ENCODE results near the gene DNAJC6. TPM values are rescaled to one million over a fixed set of nuclear protein-coding genes. Genes with fewer than 3 reads are reported as not detected.

DNAJC6 gene
- total and polyA plus RNA-seq, 2 of the 13 experiments (the other 11 are each of a cell fraction or from before 2014, with no cell fraction given) = 1.0 to 1.6 TPM

DNA sequence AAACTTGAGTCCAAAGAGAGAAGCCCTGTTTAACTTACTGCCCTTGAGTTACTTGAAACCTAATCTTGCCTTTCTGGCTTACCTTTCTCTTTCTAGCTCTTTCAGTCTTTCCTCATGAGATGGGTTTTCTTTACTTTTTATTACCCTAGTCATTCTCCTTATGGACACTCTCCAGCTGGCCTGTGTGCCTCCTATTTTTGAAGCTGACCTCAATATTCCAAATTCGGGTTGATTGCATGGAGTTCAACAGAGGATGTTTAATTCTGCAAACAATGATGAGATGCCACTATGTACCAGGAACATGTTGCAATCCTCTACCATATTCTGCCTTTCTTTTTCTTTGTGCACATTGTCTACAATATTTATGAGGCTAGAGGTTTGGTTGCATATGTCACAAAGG lies 20.7 kb downstream of the DNAJC6 start:
- Histone ChIP-seq H3K36me3 (replicated peaks in 1 of 2; ENCODE audit: control insufficient read depth in 1 of 2, insufficient read depth in 2 of 2, low read length in 2 of 2) (no peaks in the 10 kb centered on the region), H4K20me1 (ENCODE audit: insufficient read depth, low read length) (no peaks in the 10 kb centered on the region), H2AFZ (ENCODE audit: low read length) (no peak overlapping the region), H3K9me3 (ENCODE audit: low read length) (no peaks in the 10 kb centered on the region), H3K4me3 (replicated peaks in 1 of 3; ENCODE audit: insufficient read depth in 1 of 3, low read depth in 2 of 3, low read length in 3 of 3) (no peak overlapping the region), H3K79me2 (ENCODE audit: insufficient read depth, low read length) (no peaks in the 10 kb centered on the region), H3K9ac (ENCODE audit: insufficient read depth, low read depth, low read length) (no peak overlapping the region), H3K27me3 (ENCODE audit: control insufficient read depth in 1 of 2, insufficient read depth in 2 of 2, low read length in 2 of 2) (no peaks in the 10 kb centered on the region), H3K27ac (ENCODE audit: extremely low read length, insufficient read depth, low read length) (no peak overlapping the region), H3K4me2 (ENCODE audit: low read depth, low read length) (no peak overlapping the region), H3K4me1 (ENCODE audit: insufficient read depth, low read length) (no peaks in the 10 kb centered on the region)
- 28% methylated on average over 1 of the region's 1 CpG for WGBS (ENCODE audit: low lambda C conversion rate)
- no peak for FAIRE-seq
- BruUV-seq (replicated peaks) = no TSS peak
- ChIA-PET POLR2A (no interaction called here), CTCF (ENCODE audit: low intra/inter-chr PET ratio, low total read pairs) (no interaction called here)
- in situ Hi-C loops (cut with HindIII; ENCODE audit: extremely low pct_ligation_motif_present, low pct_unique_long_range_greater_than_20kb) (no loop called here), intact Hi-C loops (cut with micrococcal nuclease; ENCODE audit: unreplicated experiment) (no loop called here)
- no peak for TF ChIP-seq MAZ (IDR thresholded peaks at IDR 0.05; ENCODE audit: borderline replicate concordance, low read depth, low read length)
- no peak for TF ChIP-seq MAZ (CRISPR knock-in tag; IDR thresholded peaks at IDR 0.05; ENCODE audit: low read depth)
- TF ChIP-seq, protein P1, sequence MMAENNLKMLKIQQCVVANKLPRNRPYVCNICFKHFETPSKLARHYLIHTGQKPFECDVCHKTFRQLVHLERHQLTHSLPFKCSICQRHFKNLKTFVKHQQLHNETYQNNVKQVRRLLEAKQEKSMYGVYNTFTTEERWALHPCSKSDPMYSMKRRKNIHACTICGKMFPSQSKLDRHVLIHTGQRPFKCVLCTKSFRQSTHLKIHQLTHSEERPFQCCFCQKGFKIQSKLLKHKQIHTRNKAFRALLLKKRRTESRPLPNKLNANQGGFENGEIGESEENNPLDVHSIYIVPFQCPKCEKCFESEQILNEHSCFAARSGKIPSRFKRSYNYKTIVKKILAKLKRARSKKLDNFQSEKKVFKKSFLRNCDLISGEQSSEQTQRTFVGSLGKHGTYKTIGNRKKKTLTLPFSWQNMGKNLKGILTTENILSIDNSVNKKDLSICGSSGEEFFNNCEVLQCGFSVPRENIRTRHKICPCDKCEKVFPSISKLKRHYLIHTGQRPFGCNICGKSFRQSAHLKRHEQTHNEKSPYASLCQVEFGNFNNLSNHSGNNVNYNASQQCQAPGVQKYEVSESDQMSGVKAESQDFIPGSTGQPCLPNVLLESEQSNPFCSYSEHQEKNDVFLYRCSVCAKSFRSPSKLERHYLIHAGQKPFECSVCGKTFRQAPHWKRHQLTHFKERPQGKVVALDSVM (CRISPR knock-in tag; IDR thresholded peaks at IDR 0.05) = no peak
- TF ChIP-seq, protein P2, sequence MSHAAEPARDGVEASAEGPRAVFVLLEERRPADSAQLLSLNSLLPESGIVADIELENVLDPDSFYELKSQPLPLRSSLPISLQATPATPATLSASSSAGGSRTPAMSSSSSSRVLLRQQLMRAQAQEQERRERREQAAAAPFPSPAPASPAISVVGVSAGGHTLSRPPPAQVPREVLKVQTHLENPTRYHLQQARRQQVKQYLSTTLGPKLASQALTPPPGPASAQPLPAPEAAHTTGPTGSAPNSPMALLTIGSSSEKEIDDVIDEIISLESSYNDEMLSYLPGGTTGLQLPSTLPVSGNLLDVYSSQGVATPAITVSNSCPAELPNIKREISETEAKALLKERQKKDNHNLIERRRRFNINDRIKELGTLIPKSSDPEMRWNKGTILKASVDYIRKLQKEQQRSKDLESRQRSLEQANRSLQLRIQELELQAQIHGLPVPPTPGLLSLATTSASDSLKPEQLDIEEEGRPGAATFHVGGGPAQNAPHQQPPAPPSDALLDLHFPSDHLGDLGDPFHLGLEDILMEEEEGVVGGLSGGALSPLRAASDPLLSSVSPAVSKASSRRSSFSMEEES (CRISPR knock-in tag; IDR thresholded peaks at IDR 0.05) = no peak
- TF ChIP-seq, protein P3, sequence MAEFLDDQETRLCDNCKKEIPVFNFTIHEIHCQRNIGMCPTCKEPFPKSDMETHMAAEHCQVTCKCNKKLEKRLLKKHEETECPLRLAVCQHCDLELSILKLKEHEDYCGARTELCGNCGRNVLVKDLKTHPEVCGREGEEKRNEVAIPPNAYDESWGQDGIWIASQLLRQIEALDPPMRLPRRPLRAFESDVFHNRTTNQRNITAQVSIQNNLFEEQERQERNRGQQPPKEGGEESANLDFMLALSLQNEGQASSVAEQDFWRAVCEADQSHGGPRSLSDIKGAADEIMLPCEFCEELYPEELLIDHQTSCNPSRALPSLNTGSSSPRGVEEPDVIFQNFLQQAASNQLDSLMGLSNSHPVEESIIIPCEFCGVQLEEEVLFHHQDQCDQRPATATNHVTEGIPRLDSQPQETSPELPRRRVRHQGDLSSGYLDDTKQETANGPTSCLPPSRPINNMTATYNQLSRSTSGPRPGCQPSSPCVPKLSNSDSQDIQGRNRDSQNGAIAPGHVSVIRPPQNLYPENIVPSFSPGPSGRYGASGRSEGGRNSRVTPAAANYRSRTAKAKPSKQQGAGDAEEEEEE (CRISPR knock-in tag; IDR thresholded peaks at IDR 0.05; ENCODE audit: borderline replicate concordance) = no peak
- no peak for TF ChIP-seq SMAD1 (CRISPR knock-in tag; IDR thresholded peaks at IDR 0.05; ENCODE audit: borderline replicate concordance, low read depth)
- TF ChIP-seq, protein P4, sequence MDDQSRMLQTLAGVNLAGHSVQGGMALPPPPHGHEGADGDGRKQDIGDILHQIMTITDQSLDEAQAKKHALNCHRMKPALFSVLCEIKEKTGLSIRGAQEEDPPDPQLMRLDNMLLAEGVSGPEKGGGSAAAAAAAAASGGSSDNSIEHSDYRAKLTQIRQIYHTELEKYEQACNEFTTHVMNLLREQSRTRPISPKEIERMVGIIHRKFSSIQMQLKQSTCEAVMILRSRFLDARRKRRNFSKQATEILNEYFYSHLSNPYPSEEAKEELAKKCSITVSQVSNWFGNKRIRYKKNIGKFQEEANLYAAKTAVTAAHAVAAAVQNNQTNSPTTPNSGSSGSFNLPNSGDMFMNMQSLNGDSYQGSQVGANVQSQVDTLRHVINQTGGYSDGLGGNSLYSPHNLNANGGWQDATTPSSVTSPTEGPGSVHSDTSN (CRISPR knock-in tag; IDR thresholded peaks at IDR 0.05; ENCODE audit: borderline replicate concordance) = no peak
- no peak for TF ChIP-seq TAF1 (CRISPR knock-in tag; IDR thresholded peaks at IDR 0.05)
- TF ChIP-seq MED13 (CRISPR knock-in tag; IDR thresholded peaks at IDR 0.05) = no peak
- TF ChIP-seq, protein P5, sequence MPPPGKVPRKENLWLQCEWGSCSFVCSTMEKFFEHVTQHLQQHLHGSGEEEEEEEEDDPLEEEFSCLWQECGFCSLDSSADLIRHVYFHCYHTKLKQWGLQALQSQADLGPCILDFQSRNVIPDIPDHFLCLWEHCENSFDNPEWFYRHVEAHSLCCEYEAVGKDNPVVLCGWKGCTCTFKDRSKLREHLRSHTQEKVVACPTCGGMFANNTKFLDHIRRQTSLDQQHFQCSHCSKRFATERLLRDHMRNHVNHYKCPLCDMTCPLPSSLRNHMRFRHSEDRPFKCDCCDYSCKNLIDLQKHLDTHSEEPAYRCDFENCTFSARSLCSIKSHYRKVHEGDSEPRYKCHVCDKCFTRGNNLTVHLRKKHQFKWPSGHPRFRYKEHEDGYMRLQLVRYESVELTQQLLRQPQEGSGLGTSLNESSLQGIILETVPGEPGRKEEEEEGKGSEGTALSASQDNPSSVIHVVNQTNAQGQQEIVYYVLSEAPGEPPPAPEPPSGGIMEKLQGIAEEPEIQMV (CRISPR knock-in tag; IDR thresholded peaks at IDR 0.05; ENCODE audit: low read depth) = no peak
- no peak for TF ChIP-seq ZNF33B (CRISPR knock-in tag; IDR thresholded peaks at IDR 0.05)
- no peak for TF ChIP-seq ADNP (CRISPR knock-in tag; IDR thresholded peaks at IDR 0.05)
- no peak for TF ChIP-seq RARG (CRISPR knock-in tag; IDR thresholded peaks at IDR 0.05; ENCODE audit: low read depth)
- TF ChIP-seq, protein P6, sequence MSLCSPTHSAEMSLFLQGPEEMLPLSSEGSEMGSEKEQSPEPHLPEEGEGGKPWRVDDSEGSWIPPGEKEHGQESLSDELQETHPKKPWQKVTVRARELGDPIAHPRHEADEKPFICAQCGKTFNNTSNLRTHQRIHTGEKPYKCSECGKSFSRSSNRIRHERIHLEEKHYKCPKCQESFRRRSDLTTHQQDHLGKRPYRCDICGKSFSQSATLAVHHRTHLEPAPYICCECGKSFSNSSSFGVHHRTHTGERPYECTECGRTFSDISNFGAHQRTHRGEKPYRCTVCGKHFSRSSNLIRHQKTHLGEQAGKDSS (CRISPR knock-in tag; IDR thresholded peaks at IDR 0.05; ENCODE audit: borderline replicate concordance, low read depth) = no peak
- no peak for TF ChIP-seq ZNF7 (CRISPR knock-in tag; IDR thresholded peaks at IDR 0.05)
- ATAC-seq = no peak
- DNase-seq (ENCODE audit: low spot score) = no peak
